Neural progenitor cell (in vitro differentiated cells): ENCODE results near the gene CAMKMT.

ENCODE experiments used
- EZH2 ChIP-seq: fragments of 200-600 bp; sonication (generic); IDR thresholded peaks from 2 replicates; pipeline ENCODE4 v1.6.1; 2017; ENCODE audit warnings: antibody characterized with exemption, mild to moderate bottlenecking, moderate library complexity
- TF ChIP-seq, protein P1 (sequence below): fragments of 200-600 bp; sonication (generic); IDR thresholded peaks from 2 replicates; pipeline ENCODE4 v1.5.1; 2017; ENCODE audit warnings: antibody characterized with exemption, mild to moderate bottlenecking

- TF ChIP-seq, protein P1, sequence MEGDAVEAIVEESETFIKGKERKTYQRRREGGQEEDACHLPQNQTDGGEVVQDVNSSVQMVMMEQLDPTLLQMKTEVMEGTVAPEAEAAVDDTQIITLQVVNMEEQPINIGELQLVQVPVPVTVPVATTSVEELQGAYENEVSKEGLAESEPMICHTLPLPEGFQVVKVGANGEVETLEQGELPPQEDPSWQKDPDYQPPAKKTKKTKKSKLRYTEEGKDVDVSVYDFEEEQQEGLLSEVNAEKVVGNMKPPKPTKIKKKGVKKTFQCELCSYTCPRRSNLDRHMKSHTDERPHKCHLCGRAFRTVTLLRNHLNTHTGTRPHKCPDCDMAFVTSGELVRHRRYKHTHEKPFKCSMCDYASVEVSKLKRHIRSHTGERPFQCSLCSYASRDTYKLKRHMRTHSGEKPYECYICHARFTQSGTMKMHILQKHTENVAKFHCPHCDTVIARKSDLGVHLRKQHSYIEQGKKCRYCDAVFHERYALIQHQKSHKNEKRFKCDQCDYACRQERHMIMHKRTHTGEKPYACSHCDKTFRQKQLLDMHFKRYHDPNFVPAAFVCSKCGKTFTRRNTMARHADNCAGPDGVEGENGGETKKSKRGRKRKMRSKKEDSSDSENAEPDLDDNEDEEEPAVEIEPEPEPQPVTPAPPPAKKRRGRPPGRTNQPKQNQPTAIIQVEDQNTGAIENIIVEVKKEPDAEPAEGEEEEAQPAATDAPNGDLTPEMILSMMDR: no peak
- TF ChIP-seq EZH2: no peak
These were observed 36.6 kb downstream of the CAMKMT start for GRCh38 chr2:44398243-44398897.
